Measurements from ENCODE around the gene TTLL12.

- TF ChIP-seq POLR2AphosphoS5 (IDR thresholded peaks at IDR 0.05; ENCODE audit: low read depth, low read length), result no peak
- TF ChIP-seq EZH2phosphoT487 (IDR thresholded peaks at IDR 0.05; ENCODE audit: borderline replicate concordance), result no peak
- no peak for TF ChIP-seq CTCF (IDR thresholded peaks at IDR 0.05 in 2 of 3, conservative IDR thresholded peaks at IDR 0.05 in 1 of 3; ENCODE audit: borderline replicate concordance in 1 of 3, insufficient read depth in 1 of 3, low read depth in 2 of 3, low read length in 2 of 3)
Measured at GRCh38 chr22:43170131-43170480, 16.8 kb downstream of the TTLL12 start.

Data from HCT116 (cell line).